Smooth muscle cell (in vitro differentiated cells): ENCODE data around the gene SNED1. TPM values are rescaled to one million over a fixed set of nuclear protein-coding genes. Genes with fewer than 3 reads are reported as not detected.

ENCODE experiments used
- DNase-seq: peaks from one replicate; lab custom pipeline; 2025; ENCODE audit not compliant: unreplicated experiment; lab: John Stamatoyannopoulos, UW
- H2AFZ ChIP-seq: fragments of 200-600 bp; sonication (generic); 2 replicates; pipeline ENCODE4 v1.6.0; 2016; ENCODE audit warnings: antibody characterized with exemption, low read depth, mild to moderate bottlenecking
- H3F3A ChIP-seq: fragments of 200-600 bp; sonication (generic); 2 replicates; pipeline ENCODE4 v1.6.0; 2017; ENCODE audit warnings: antibody characterized with exemption, low read depth
- H3K27ac ChIP-seq: fragments of 200-600 bp; sonication (generic); 2 replicates; pipeline ENCODE4 v1.5.1; 2016; ENCODE audit warnings: low read depth, mild to moderate bottlenecking
- H3K27me3 ChIP-seq: fragments of 200-600 bp; sonication (generic); 2 replicates; pipeline ENCODE4 v1.6.1; 2016; ENCODE audit warnings: low read depth, mild to moderate bottlenecking
- H3K36me3 ChIP-seq: fragments of 200-600 bp; sonication (generic); 2 replicates; pipeline ENCODE4 v1.5.1; 2016; ENCODE audit warnings: low read depth
- H3K4me1 ChIP-seq: fragments of 200-600 bp; sonication (generic); 2 replicates; pipeline ENCODE4 v1.5.1; 2016; ENCODE audit warnings: low read depth
- H3K4me2 ChIP-seq: fragments of 200-600 bp; sonication (generic); 2 replicates; pipeline ENCODE4 v1.6.0; 2016; ENCODE audit warnings: mild to moderate bottlenecking
- H3K4me3 ChIP-seq: fragments of 200-600 bp; sonication (generic); 2 replicates; pipeline ENCODE4 v1.5.1; 2016; ENCODE audit warnings: mild to moderate bottlenecking
- H3K79me2 ChIP-seq: fragments of 200-600 bp; sonication (generic); 2 replicates; pipeline ENCODE4 v1.6.0; 2016; ENCODE audit warnings: low read depth, mild to moderate bottlenecking
- H3K9ac ChIP-seq: fragments of 200-600 bp; sonication (generic); 2 replicates; pipeline ENCODE4 v1.6.0; 2016; ENCODE audit warnings: low read depth
- H3K9me3 ChIP-seq: fragments of 200-600 bp; sonication (generic); replicated peaks from 2 replicates; pipeline ENCODE4 v1.5.1; 2016; ENCODE audit warnings: low read depth
- H4K20me1 ChIP-seq: fragments of 200-600 bp; sonication (generic); 2 replicates; pipeline ENCODE4 v1.6.0; 2016; ENCODE audit warnings: low read depth
- CTCF ChIP-seq: fragments of 200-600 bp; sonication (generic); IDR thresholded peaks from 2 replicates; pipeline ENCODE4 v1.5.1; 2017; ENCODE audit warnings: borderline replicate concordance, mild to moderate bottlenecking, antibody characterized with exemption; ENCODE audit not compliant: insufficient read depth, poor library complexity, severe bottlenecking
- WGBS: methylation state at CpG from one replicate; pipeline ENCODE4 v1.1.7; 2016; ENCODE audit warnings: low lambda C conversion rate; 5-methylcytosine and 5-hydroxymethylcytosine counted together
- polyA plus RNA-seq: library from polyadenylated mRNA; unstranded; fragments of >200 nt; fragmentation: Nextera tagmentation; extraction: Ambion mirVana; gene quantifications from 2 replicates; pipeline ENCODE4 v1.2.1, GENCODE V29; 2016
- total RNA-seq: library from RNA; depleted of rRNA; stranded (reverse); fragments of >200 nt; gene quantifications from 2 replicates; pipeline ENCODE4 v1.2.3, GENCODE V29; 2014

Gene SNED1
- total and polyA plus RNA-seq, 2 experiments from 2014 or later = 0.36 to 3.0 TPM

GRCh38 chr2:240951045-240951594 lies 47.3 kb upstream of the SNED1 start:
- WGBS = 87% methylated on average over 3 of the region's 3 CpGs

DNA sequence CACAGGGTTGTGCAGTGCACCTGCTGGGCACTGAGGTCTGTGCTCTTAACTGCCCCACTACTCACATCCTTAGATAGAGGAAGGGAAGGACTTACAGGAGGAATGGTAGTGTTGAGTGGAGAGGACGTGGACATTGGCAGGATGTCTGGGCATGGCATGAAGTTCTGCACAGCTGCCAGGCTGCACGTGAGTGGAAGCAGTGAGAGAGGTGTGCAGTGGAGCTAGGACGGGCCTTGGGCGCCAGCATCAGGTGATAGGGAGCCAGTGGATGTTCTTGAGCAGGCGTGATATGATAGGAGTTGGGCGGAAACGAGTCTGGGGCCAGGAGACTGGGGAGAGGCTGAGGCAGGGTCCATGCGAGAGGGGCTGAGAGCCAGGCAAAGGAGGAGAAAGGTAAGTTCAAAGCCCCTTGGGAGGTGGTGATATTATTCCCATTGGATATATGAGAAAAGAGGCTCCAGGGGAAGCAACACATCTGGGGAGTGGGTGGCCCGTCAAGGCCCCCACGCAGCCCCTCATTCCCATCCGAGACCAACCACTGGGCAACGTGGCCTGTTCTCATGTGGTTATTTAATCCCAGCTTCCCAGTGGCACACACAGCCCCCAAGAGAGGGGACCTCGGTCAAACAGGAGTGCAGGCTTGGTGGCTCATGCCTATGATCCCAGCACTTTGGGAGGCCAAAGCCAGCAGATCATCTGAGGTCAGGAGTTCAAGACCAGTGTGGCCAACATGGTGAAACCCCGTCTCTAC lies 45.7 kb upstream of the SNED1 start:
- Histone ChIP-seq H4K20me1 (no peaks in the 10 kb centered on the region), H3K27ac (no peak overlapping the region), H3F3A (no peaks in the 10 kb centered on the region), H3K79me2 (no peaks in the 10 kb centered on the region), H3K4me1 (no peaks in the 10 kb centered on the region), H3K36me3 (no peaks in the 10 kb centered on the region), H3K4me2 (no peak overlapping the region), H3K9ac (no peak overlapping the region), H2AFZ (no peak overlapping the region), H3K9me3 (no peaks in the 10 kb centered on the region), H3K27me3 (no peaks in the 10 kb centered on the region), H3K4me3 (no peak overlapping the region)
- no peak for DNase-seq
- 89% methylated on average over 14 of the region's 14 CpGs for WGBS
- TF ChIP-seq CTCF = no peak

More at GRCh38 chr2:240951045-240951594, 47.3 kb upstream of the SNED1 start:
- Histone ChIP-seq H3K4me3 (no peak overlapping the region), H3K4me2 (no peak overlapping the region), H4K20me1 (no peaks in the 10 kb centered on the region), H3K79me2 (no peaks in the 10 kb centered on the region), H3K36me3 (no peaks in the 10 kb centered on the region), H3K9me3 (no peaks in the 10 kb centered on the region), H3F3A (no peaks in the 10 kb centered on the region), H3K27me3 (no peaks in the 10 kb centered on the region), H2AFZ (no peak overlapping the region), H3K4me1 (no peaks in the 10 kb centered on the region), H3K9ac (no peak overlapping the region), H3K27ac (no peak overlapping the region)
- no peak for DNase-seq
- TF ChIP-seq CTCF = no peak

DNA sequence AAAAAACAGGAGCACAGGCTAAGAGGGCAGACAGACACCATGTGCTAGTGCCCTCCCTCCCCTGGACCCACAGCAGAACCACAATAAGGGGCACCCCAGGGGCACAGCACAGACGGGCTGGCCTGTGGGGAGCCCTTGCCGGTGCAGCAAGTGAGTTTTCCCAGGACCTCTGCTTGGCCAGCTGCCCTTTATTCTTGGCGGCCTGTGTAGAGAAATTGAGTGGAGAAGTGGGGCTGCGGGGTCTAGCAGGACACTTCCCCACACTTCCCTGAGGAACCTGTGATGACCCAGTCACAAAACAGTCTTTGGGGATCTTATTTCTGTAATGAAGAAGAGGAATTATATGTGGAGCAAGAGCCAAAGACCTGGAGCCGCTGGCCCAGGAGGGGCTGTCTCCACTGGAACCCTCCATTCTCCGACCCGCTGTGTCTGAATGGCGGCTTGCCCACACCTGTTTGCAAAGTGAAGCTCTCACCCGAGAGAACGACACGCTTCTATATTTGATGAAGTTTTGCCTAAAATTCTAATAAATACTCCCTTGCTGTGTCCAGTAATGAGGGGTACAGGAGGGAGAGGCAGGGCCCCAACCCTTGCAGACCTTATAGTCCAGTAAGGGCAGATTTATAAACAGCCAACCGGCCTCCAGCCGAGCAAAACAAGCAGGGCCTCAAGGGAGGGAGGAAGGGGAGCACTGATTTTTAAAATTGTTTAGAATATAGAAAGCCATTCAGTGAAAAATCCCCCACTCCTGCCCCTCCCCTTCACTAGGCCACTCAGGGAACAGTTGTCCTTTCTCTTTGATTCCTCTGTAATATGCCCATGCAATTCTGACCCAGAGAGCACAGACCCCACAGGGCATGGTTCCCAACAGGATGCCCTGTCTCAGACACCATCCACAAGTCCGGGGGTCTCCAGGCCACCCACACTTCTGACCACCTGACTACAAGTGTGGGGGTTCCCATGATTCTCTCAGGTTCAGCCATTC lies 44.7 kb upstream of the SNED1 start:
- H3F3A ChIP-seq = no peaks in the 10 kb centered on the region
- DNase-seq = no peak
- no peaks in the 10 kb centered on the region for H4K20me1 ChIP-seq
- no peak overlapping the region for H3K9ac ChIP-seq
- H3K4me1 ChIP-seq = no peaks in the 10 kb centered on the region
- H3K4me3 ChIP-seq = no peak overlapping the region
- no peaks in the 10 kb centered on the region for H3K79me2 ChIP-seq
- WGBS = 92% methylated on average over 14 of the region's 14 CpGs
- no peaks in the 10 kb centered on the region for H3K36me3 ChIP-seq
- H3K9me3 ChIP-seq = no peaks in the 10 kb centered on the region
- H3K4me2 ChIP-seq = no peak overlapping the region
- H2AFZ ChIP-seq = no peak overlapping the region
- no peak overlapping the region for H3K27ac ChIP-seq
- no peaks in the 10 kb centered on the region for H3K27me3 ChIP-seq
- TF ChIP-seq CTCF = no peak
